ENCODE results near the gene LIMK2. TPM values are rescaled to one million over a fixed set of nuclear protein-coding genes. Genes with fewer than 3 reads are reported as not detected.

The LIMK2 gene
- polyA plus RNA-seq, 1 donor (not counting 4 experiments of a cell fraction or from before 2014, with no cell fraction given): 42.6 TPM

DNA sequence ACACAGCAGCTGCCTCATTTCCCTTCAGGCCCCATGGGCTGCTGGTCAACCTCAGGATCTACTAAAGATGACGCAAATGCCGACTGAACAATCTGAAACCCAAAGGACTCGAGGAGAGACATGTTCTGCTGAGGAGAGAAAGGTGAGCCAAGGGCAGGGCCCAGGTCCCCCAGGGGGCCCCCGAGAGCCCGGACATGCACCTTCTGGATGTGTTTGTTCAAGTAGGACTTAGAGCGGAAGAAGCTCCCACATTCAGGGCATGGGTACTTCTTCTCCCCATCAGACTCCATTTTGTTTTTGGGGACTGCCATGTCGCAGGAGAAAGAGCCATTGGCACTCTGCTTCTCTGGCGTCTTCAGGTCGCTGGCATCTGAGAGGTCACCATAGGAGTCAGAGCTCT, 114.8 kb downstream of the LIMK2 start:
- Histone ChIP-seq H3K4me3 (ENCODE audit: control insufficient read depth in 2 of 3, extremely low read depth in 1 of 3, insufficient read depth in 2 of 3, low read depth in 1 of 3, low read length in 3 of 3) (no peak overlapping the region), H3K36me3 (ENCODE audit: control insufficient read depth in 2 of 2, extremely low read depth in 1 of 2, insufficient read depth in 2 of 2, low read length in 2 of 2) (peaks cover 0 to 3% of the 10 kb centered on the region in 2 experiments), H3K9me3 (ENCODE audit: control insufficient read depth, low read depth, low read length) (no peaks in the 10 kb centered on the region), H3K9ac (ENCODE audit: control insufficient read depth, extremely low read depth, insufficient read depth, low read length) (no peak overlapping the region), H3K4me2 (ENCODE audit: control insufficient read depth, extremely low read depth, insufficient read depth, low read depth, low read length) (no peak overlapping the region), H3K27ac (ENCODE audit: control insufficient read depth, insufficient read depth, low read length) (no peak overlapping the region), H3K27me3 (ENCODE audit: control insufficient read depth, extremely low read depth, insufficient read depth, low read length) (no peaks in the 10 kb centered on the region), H2AFZ (ENCODE audit: control insufficient read depth, low read length) (no peak overlapping the region), H3K79me2 (ENCODE audit: control insufficient read depth, insufficient read depth, low read length) (no peaks in the 10 kb centered on the region), H4K20me1 (ENCODE audit: control insufficient read depth, extremely low read depth, insufficient read depth, low read length) (no peaks in the 10 kb centered on the region), H3K9me1 (ENCODE audit: control insufficient read depth, extremely low read depth, insufficient read depth, low read length) (no peaks in the 10 kb centered on the region), H3K4me1 (ENCODE audit: control insufficient read depth, extremely low read depth, insufficient read depth, low read length) (peaks cover 22% of the 10 kb centered on the region)
- TF ChIP-seq, protein P1, sequence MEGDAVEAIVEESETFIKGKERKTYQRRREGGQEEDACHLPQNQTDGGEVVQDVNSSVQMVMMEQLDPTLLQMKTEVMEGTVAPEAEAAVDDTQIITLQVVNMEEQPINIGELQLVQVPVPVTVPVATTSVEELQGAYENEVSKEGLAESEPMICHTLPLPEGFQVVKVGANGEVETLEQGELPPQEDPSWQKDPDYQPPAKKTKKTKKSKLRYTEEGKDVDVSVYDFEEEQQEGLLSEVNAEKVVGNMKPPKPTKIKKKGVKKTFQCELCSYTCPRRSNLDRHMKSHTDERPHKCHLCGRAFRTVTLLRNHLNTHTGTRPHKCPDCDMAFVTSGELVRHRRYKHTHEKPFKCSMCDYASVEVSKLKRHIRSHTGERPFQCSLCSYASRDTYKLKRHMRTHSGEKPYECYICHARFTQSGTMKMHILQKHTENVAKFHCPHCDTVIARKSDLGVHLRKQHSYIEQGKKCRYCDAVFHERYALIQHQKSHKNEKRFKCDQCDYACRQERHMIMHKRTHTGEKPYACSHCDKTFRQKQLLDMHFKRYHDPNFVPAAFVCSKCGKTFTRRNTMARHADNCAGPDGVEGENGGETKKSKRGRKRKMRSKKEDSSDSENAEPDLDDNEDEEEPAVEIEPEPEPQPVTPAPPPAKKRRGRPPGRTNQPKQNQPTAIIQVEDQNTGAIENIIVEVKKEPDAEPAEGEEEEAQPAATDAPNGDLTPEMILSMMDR (optimal IDR thresholded peaks at IDR 0.05 in 1 of 3, IDR thresholded peaks at IDR 0.05 in 1 of 3, conservative IDR thresholded peaks at IDR 0.05 in 1 of 3; ENCODE audit: extremely low read depth in 1 of 3, insufficient read depth in 2 of 3, low read length in 3 of 3): no peak
- no peak for TF ChIP-seq EZH2 (IDR thresholded peaks at IDR 0.05; ENCODE audit: low read length)
- FAIRE-seq (no peak), DNase-seq (ENCODE audit: low read depth, low spot score) (no peak)
- dilution Hi-C loops (cut with MboI; ENCODE audit: extremely low pct_ligation_motif_present, low sequenced_read_pairs): no loop called here

DNA sequence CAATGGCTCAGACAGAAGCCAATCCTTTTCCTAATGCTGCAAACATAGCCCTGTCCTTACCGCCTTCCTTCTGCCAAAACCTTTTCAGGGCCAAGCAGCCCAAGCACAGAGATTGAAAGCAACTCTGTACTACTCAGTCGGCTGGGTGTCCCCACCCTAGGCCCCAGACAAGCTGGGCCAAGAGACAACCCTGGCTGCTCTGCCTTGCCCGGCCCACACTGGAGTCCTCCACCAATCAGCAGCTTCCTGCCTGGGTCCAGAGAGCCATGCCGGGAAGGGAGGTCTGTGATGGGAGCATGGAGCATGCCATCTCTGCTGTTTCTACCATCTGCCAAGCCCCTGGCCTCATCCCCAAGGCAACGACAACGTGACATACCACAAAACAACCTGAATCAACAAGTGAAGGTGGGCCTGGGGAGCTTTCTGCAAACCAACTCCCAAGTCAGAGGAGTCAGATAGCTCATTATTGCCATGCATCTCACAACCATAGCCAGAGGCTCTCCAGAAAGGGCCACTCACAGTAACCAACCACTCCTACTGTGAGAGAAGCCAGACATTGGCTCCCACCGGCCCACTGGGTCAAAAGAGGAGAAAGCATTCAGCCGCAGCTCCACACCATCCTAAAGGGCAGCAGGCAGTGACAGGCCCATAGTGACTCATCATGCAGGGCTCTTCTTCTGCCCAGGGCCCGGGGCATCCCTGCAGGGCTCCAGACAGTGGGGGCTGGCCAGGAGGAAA, 115.9 kb downstream of the LIMK2 start:
- Histone ChIP-seq H3K4me3 (ENCODE audit: control insufficient read depth in 2 of 3, extremely low read depth in 1 of 3, insufficient read depth in 2 of 3, low read depth in 1 of 3, low read length in 3 of 3) (no peak overlapping the region), H3K79me2 (ENCODE audit: control insufficient read depth, insufficient read depth, low read length) (no peaks in the 10 kb centered on the region), H3K9ac (ENCODE audit: control insufficient read depth, extremely low read depth, insufficient read depth, low read length) (no peak overlapping the region), H3K4me1 (ENCODE audit: control insufficient read depth, extremely low read depth, insufficient read depth, low read length) (peaks cover 29% of the 10 kb centered on the region), H4K20me1 (ENCODE audit: control insufficient read depth, extremely low read depth, insufficient read depth, low read length) (no peaks in the 10 kb centered on the region), H3K36me3 (ENCODE audit: control insufficient read depth in 2 of 2, extremely low read depth in 1 of 2, insufficient read depth in 2 of 2, low read length in 2 of 2) (peaks cover 1 to 3% of the 10 kb centered on the region in 2 experiments), H3K9me1 (ENCODE audit: control insufficient read depth, extremely low read depth, insufficient read depth, low read length) (no peaks in the 10 kb centered on the region), H3K27me3 (ENCODE audit: control insufficient read depth, extremely low read depth, insufficient read depth, low read length) (no peaks in the 10 kb centered on the region), H3K9me3 (ENCODE audit: control insufficient read depth, low read depth, low read length) (no peaks in the 10 kb centered on the region), H3K4me2 (ENCODE audit: control insufficient read depth, extremely low read depth, insufficient read depth, low read depth, low read length) (peak overlapping the region; percentile 25), H2AFZ (ENCODE audit: control insufficient read depth, low read length) (peak overlapping the region; percentile 8), H3K27ac (ENCODE audit: control insufficient read depth, insufficient read depth, low read length) (no peak overlapping the region)
- TF ChIP-seq, protein P1 (optimal IDR thresholded peaks at IDR 0.05 in 1 of 3, IDR thresholded peaks at IDR 0.05 in 1 of 3, conservative IDR thresholded peaks at IDR 0.05 in 1 of 3; ENCODE audit: extremely low read depth in 1 of 3, insufficient read depth in 2 of 3, low read length in 3 of 3): no peak
- no peak for TF ChIP-seq EZH2 (IDR thresholded peaks at IDR 0.05; ENCODE audit: low read length)
- dilution Hi-C loops (cut with MboI; ENCODE audit: extremely low pct_ligation_motif_present, low sequenced_read_pairs): no loop called here
- FAIRE-seq: no peak
- no peak for DNase-seq (ENCODE audit: low read depth, low spot score)
